KG1 (cell line): ENCODE data around the gene PPEF1.

ENCODE experiments used
- DNase-seq: peaks from one replicate; lab custom pipeline; 2025; lab: John Stamatoyannopoulos, UW

The PPEF1 gene, protein sequence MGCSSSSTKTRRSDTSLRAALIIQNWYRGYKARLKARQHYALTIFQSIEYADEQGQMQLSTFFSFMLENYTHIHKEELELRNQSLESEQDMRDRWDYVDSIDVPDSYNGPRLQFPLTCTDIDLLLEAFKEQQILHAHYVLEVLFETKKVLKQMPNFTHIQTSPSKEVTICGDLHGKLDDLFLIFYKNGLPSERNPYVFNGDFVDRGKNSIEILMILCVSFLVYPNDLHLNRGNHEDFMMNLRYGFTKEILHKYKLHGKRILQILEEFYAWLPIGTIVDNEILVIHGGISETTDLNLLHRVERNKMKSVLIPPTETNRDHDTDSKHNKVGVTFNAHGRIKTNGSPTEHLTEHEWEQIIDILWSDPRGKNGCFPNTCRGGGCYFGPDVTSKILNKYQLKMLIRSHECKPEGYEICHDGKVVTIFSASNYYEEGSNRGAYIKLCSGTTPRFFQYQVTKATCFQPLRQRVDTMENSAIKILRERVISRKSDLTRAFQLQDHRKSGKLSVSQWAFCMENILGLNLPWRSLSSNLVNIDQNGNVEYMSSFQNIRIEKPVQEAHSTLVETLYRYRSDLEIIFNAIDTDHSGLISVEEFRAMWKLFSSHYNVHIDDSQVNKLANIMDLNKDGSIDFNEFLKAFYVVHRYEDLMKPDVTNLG

DNA sequence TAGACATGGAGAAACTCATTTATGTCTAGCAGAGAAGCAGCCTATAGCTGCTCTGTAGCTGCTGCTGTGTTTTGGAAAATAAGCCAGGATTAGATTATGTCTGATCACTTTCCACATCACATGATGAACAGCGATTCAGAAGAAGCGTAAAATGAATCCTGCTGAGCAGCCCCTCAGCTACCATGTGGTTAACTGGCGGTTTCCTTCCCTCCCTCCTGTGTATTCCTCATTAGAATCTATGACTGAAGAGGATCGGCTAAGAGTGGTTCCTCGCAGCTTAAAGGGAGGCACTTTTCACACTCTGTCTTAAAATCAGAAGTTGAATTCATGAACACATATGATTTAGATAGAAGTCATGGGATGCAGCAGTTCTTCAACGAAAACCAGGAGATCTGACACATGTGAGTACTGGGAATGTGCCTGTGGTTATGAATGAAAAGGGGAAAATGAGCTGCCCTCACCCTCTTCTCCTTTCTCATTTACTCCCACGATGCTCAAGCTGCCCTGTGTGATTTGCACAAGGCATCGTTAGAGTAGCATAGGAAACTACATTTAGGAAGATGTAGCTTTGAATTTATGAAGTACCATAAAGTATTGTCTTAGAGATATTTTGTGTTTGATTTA lies at the start of gene PPEF1:
TSS of gene PPEF1 (plus strand) at position 220 of the 624 bp plus-strand sequence. CDS start at position 356, 136 bp downstream.
- no peak for DNase-seq

DNA sequence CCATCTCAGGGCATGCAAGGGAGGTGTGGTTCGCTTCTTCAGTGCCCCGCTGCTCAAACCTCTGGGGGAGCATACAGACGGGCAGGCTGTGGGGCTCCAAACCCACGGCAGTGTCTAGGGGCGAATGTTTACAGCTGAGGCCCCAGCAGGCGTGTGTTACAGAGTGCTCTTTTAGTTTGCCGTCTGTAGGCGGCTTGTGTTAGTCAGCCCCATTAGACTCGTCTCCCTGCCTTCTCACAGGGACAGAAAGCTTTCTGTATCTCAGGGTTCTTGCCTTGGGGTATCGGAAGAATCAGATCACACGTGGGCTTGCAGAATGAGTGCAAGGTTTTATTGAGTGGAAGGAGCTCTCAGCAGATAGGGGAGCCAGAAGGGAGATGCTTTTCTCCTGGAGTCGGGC lies 46.2 kb upstream of the PPEF1 start:
- no peak for DNase-seq

GRCh38 chrX:18664947-18665346 lies 42.5 kb upstream of the PPEF1 start:
- DNase-seq: no peak

DNA sequence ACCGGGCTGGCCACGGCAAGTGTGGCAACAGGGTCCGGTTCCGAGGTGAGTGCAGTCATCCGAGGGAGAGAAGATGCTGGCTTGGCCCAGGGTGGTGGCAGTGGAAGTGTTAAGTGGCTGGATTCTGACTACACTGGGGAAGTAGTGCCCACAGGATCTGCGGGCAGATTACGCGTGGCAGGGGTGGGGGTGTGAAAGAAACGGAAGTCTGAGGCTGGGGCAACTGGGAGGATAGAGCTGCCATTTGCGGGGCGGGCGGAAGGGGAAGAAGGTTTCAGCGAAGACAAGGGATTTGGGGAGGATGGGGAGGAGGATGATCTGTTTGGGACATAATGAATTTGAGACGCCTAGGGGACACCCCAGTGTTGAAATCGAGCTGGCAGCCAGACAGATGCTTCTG lies 40.8 kb upstream of the PPEF1 start:
- no peak for DNase-seq

- DNase-seq: no peak
Measured at GRCh38 chrX:18668071-18668835, 39.2 kb upstream of the PPEF1 start.

DNA sequence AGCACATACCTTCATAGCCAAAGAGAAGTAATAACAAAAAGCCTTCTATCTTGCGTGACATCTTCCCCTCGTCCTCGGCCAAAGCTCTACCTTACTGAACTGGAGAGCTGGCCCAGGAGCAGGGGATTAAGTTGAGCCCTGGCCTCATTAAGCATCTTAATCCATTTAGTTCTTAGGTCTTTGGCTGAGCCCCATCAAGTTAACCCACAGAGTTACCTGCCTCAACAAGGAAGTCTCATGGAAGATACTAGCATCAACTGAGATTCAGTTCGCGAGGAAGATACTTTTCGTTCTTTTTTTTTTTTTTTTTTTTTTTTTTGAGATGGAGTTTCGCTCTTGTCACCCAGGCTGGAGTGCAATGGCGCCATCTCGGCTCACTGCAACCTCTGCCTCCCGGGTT lies 35.4 kb upstream of the PPEF1 start, which contains the start of gene RS1:
TSS of gene RS1 (minus strand) at position 101 of the 400 bp plus-strand sequence. CDS start at position 61, 40 bp downstream.
- DNase-seq: no peak

DNA sequence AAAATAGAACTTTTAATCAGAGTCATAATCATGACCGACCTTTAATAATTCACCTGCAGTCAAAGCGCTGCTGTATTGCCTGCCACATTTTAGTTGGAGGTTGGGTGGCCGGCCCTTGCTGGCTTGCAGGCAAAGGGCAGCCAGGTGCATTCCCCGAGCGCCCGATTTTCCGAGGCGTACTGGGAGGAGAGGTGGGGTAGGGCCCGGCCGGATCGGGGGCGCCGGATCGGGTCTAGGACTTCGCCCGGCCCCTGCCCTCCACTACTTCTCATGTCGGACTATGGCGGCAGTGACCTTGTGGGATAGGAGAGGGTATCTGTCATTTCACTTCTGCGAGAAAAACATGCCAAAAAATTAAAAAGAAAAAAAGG lies 33.0 kb upstream of the PPEF1 start:
- DNase-seq: no peak

GRCh38 chrX:18674788-18675735 lies 32.4 kb upstream of the PPEF1 start:
- DNase-seq: peak; percentile 35

- DNase-seq: no peak
Measured at GRCh38 chrX:18676050-18676449, 31.4 kb upstream of the PPEF1 start.

DNA sequence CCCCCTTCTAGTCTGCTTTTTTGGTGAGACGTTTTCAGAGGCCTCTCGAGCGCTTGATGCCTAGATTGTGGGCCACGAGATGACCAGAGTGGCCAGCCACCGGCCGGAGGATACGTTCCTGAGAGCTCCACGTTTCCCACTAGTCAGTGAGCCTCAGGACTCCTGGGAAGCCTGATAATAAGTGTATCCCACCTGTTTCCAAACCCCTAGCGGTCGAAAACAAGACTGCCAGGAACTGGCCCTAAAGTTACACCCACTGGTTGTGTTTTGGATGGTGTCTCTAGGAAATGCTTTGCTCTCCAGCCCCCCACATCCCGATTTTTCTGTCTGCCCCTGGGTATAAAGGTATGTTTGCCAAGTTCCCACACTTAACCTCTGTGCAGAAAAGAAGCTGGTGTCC lies 31.0 kb upstream of the PPEF1 start:
- no peak for DNase-seq

GRCh38 chrX:18677161-18677869 lies 30.1 kb upstream of the PPEF1 start:
- DNase-seq: no peak

DNA sequence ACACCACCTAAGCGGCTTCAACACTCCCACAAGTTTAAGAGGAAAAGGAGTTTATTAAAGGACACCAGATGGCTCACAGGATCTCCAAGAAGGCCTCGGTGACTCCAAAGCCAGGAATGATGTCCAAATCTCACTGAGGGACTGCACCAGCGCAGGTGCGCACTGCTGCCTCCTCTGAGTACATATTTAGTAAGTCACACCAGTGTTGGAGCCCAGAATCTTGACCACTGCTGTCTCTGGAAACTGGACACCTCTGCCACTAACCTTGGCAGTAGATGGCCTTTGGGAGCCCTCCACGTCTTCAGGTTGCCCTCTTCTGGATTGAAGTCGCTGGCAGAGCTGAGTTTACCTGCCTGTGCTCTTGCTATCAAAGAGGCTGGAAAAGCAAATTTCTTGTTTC lies 25.4 kb upstream of the PPEF1 start:
- DNase-seq: no peak

GRCh38 chrX:18682979-18683387 lies 24.5 kb upstream of the PPEF1 start:
- no peak for DNase-seq

DNA sequence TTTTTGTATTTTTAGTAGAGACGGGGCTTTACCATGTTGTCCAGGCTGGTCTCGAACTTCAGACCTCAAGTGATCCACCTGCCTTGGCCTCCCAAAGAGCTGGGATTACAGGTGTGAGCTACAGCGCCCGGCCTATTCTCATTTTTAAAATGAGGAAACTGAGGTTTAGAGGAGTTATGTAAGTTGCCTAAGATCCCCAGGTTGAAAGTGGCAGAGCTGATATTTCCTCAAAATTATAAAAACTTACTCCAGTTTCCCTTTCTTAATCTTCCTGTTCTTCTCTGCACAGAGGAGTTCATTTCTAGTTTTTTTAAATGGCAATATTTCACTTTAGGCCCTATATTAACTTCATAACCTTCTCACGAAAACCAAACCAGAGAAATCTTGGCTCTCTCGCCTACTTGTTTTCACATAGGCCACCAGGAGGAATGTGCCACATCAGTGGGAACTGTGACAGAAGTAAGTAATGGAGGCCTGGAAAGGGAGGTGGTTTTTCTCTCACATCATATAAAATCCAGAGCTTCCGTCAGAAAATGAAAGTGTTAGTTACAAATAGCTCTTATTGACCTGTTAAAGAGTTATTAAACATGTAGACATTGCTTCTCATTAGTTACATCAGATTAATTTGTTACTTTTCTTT lies 19.5 kb upstream of the PPEF1 start:
- no peak for DNase-seq

GRCh38 chrX:18691431-18691830 lies 16.0 kb upstream of the PPEF1 start:
- no peak for DNase-seq

GRCh38 chrX:18692541-18692940 lies 14.9 kb upstream of the PPEF1 start:
- no peak for DNase-seq

DNA sequence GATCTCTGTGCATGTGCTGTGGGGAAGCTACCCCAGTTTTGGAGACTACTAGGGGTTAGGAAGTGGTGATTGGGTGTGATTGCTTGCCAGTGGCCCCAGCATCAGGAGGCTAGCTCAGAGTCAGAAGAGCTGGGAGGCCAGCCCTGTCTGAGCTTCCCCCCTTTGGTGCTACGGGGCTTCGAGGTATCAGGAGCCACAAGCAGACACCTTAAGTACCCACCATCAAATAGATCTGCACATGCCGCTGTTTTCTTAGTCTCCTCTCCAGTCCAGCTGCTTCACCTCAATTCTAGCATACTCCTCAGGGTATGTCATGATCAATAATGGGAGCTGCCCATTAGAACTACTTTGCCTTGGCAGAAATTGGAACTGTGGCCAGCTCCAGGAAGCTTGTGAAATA lies 10.8 kb upstream of the PPEF1 start:
- DNase-seq: no peak

GRCh38 chrX:18698737-18699650 lies 8.5 kb upstream of the PPEF1 start:
- no peak for DNase-seq
